ENCODE measurements around the gene PLCH2.

PLCH2 gene

DNA sequence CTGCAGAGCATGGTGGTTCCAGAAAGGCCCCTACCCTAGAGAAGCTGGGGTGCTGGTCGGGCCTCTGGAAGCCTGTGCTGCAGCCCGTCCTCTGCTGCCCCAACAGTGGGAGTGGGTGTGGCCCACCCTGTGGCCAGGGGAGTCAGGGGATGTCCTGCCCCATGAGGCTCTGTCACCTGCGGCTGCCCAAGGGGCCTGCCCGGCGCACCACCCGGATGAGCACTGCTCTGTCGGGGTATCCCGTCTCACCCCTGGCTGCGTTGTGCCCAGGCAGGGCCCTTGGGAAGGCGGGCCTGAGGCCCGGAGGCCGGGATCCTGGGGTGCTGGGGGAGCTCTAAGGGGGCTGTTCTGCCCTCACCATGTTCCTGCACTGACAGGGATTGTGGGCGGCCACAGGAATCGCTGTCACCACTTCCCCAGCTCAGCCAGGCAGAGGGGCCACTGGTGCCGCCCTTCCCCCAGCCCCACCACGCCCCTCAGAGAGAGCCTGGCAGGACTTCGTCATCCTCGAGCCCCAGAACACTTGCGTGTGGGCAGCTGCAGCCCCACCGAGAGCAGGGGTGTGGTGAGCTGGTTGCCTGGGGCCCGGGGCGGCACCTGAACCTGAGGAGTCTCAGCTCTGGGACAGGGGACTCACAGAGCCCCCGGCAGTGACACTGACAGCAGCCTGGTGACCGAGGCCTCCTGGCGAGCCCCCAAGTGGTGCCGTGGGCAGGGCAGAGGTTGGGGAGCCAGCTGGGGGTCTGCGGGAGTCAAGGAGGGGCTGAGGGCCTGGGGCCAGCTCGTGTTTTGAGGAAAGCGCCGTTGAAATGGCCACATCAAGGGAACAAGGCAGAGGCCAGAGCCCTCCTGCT is 30.1 kb downstream of the PLCH2 start:
- H3K4me3 ChIP-seq (ENCODE audit: insufficient read depth, low read length, poor library complexity, severe bottlenecking) = no peak overlapping the region
- TF ChIP-seq, protein P1, sequence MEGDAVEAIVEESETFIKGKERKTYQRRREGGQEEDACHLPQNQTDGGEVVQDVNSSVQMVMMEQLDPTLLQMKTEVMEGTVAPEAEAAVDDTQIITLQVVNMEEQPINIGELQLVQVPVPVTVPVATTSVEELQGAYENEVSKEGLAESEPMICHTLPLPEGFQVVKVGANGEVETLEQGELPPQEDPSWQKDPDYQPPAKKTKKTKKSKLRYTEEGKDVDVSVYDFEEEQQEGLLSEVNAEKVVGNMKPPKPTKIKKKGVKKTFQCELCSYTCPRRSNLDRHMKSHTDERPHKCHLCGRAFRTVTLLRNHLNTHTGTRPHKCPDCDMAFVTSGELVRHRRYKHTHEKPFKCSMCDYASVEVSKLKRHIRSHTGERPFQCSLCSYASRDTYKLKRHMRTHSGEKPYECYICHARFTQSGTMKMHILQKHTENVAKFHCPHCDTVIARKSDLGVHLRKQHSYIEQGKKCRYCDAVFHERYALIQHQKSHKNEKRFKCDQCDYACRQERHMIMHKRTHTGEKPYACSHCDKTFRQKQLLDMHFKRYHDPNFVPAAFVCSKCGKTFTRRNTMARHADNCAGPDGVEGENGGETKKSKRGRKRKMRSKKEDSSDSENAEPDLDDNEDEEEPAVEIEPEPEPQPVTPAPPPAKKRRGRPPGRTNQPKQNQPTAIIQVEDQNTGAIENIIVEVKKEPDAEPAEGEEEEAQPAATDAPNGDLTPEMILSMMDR (IDR thresholded peaks at IDR 0.05; ENCODE audit: insufficient read depth, low read length, poor library complexity, severe bottlenecking) = no peak
- TF ChIP-seq EZH2phosphoT487 (conservative IDR thresholded peaks at IDR 0.05; ENCODE audit: low read length) = no peak
- no peak overlapping the region for H2AFZ ChIP-seq (ENCODE audit: low read depth, low read length, severe bottlenecking)
- no peaks in the 10 kb centered on the region for H3K9me2 ChIP-seq (replicated peaks; ENCODE audit: insufficient read depth, low read length)
- H3K27me3 ChIP-seq (ENCODE audit: low read length) = no peaks in the 10 kb centered on the region
- no peak overlapping the region for H3K27ac ChIP-seq (ENCODE audit: low read depth, low read length)
- H3K9ac ChIP-seq (ENCODE audit: low read length) = no peak overlapping the region
- H3K36me3 ChIP-seq (ENCODE audit: low read length) = no peaks in the 10 kb centered on the region
- H3F3A ChIP-seq (ENCODE audit: insufficient read depth) = no peaks in the 10 kb centered on the region
- H3K4me2 ChIP-seq (ENCODE audit: low read depth, low read length, poor library complexity, severe bottlenecking) = no peak overlapping the region
- no peaks in the 10 kb centered on the region for H3K9me3 ChIP-seq (ENCODE audit: insufficient read depth, low read length)
- H4K20me1 ChIP-seq (ENCODE audit: low read depth, low read length) = no peaks in the 10 kb centered on the region
- no peaks in the 10 kb centered on the region for H3K79me2 ChIP-seq (ENCODE audit: insufficient read depth, low read length)

DNA sequence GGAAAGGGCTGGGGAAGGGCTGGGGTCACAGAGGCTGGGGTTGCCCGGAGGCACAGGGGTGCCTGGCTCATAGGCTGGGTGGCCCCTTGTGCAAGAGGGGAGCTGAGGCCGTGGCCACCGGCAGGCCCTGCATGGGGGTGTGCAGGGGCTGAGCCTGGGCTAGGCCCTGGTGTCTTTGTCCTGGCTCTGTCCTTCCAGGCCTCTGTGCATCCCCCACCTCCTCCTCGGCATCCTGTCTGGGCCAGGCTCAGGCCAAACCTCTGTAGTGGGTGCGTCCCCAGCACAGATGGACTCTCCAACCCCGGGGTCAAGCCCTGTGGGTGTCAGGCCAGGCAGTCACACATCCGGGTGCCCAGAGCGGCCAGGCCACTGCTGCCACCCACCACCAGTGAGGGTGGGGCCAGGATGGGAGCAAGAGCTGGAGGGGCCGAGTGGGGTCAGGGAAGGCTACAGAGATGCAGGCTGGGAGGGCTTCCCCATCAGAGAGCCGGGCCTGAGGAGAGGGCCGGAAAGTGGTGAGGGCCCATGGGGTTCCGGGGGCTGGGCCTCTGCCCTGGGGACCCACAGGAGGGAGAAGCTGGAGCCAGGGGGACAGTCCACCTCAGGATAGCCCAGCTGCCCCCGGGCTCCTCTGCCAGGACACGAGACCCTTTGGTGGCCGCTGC is 30.9 kb downstream of the PLCH2 start:
- Histone ChIP-seq H3K27ac (ENCODE audit: low read depth, low read length) (no peak overlapping the region), H3K36me3 (ENCODE audit: low read length) (no peaks in the 10 kb centered on the region), H3K4me2 (ENCODE audit: low read depth, low read length, poor library complexity, severe bottlenecking) (no peak overlapping the region), H3K9me2 (replicated peaks; ENCODE audit: insufficient read depth, low read length) (no peaks in the 10 kb centered on the region), H3K4me3 (ENCODE audit: insufficient read depth, low read length, poor library complexity, severe bottlenecking) (no peak overlapping the region), H3K9ac (ENCODE audit: low read length) (no peak overlapping the region), H2AFZ (ENCODE audit: low read depth, low read length, severe bottlenecking) (no peak overlapping the region), H3K9me3 (ENCODE audit: insufficient read depth, low read length) (no peaks in the 10 kb centered on the region), H3F3A (ENCODE audit: insufficient read depth) (no peaks in the 10 kb centered on the region), H3K79me2 (ENCODE audit: insufficient read depth, low read length) (no peaks in the 10 kb centered on the region), H3K27me3 (ENCODE audit: low read length) (no peaks in the 10 kb centered on the region), H4K20me1 (ENCODE audit: low read depth, low read length) (no peaks in the 10 kb centered on the region)
- no peak for TF ChIP-seq EZH2phosphoT487 (conservative IDR thresholded peaks at IDR 0.05; ENCODE audit: low read length)
- TF ChIP-seq, protein P1 (IDR thresholded peaks at IDR 0.05; ENCODE audit: insufficient read depth, low read length, poor library complexity, severe bottlenecking) = no peak

DNA sequence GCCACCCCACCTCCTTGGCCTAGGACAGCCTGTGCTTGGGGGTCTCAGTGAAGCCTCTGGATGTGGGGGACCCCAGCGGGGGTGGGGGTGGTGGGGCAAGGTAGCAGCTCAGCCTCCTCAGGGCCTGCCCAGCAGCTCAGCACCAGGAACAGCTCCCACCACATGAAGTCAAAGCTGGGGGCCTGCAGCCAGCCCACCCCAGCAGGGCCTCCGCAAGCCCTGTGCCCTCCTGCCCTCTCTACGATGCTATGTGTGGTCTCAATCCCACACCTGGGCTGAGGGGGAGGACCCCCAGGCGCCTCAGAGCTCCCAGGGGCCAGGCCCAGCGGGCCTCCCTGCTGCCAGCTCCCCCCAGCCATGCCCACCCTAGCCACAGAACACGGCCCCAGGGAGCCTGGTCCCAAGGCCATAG is 31.7 kb downstream of the PLCH2 start:
- no peak overlapping the region for H3K4me3 ChIP-seq (ENCODE audit: insufficient read depth, low read length, poor library complexity, severe bottlenecking)
- no peaks in the 10 kb centered on the region for H3K36me3 ChIP-seq (ENCODE audit: low read length)
- no peak for TF ChIP-seq EZH2phosphoT487 (conservative IDR thresholded peaks at IDR 0.05; ENCODE audit: low read length)
- TF ChIP-seq, protein P1 (IDR thresholded peaks at IDR 0.05; ENCODE audit: insufficient read depth, low read length, poor library complexity, severe bottlenecking) = no peak
- no peak overlapping the region for H3K9ac ChIP-seq (ENCODE audit: low read length)
- H3K4me2 ChIP-seq (ENCODE audit: low read depth, low read length, poor library complexity, severe bottlenecking) = no peak overlapping the region
- no peaks in the 10 kb centered on the region for H3F3A ChIP-seq (ENCODE audit: insufficient read depth)
- H3K27me3 ChIP-seq (ENCODE audit: low read length) = no peaks in the 10 kb centered on the region
- no peak overlapping the region for H3K27ac ChIP-seq (ENCODE audit: low read depth, low read length)
- H2AFZ ChIP-seq (ENCODE audit: low read depth, low read length, severe bottlenecking) = no peak overlapping the region
- H3K9me3 ChIP-seq (ENCODE audit: insufficient read depth, low read length) = no peaks in the 10 kb centered on the region
- H4K20me1 ChIP-seq (ENCODE audit: low read depth, low read length) = no peaks in the 10 kb centered on the region
- no peaks in the 10 kb centered on the region for H3K79me2 ChIP-seq (ENCODE audit: insufficient read depth, low read length)
- no peaks in the 10 kb centered on the region for H3K9me2 ChIP-seq (replicated peaks; ENCODE audit: insufficient read depth, low read length)
